ENCODE measurements around the gene KIR2DL1.
"Not testable (repeated sequence)": the region's sequence is repeated elsewhere in the genome, so short reads cannot be mapped to it uniquely, and the experiment has no call there.

KIR2DL1 gene

DNA sequence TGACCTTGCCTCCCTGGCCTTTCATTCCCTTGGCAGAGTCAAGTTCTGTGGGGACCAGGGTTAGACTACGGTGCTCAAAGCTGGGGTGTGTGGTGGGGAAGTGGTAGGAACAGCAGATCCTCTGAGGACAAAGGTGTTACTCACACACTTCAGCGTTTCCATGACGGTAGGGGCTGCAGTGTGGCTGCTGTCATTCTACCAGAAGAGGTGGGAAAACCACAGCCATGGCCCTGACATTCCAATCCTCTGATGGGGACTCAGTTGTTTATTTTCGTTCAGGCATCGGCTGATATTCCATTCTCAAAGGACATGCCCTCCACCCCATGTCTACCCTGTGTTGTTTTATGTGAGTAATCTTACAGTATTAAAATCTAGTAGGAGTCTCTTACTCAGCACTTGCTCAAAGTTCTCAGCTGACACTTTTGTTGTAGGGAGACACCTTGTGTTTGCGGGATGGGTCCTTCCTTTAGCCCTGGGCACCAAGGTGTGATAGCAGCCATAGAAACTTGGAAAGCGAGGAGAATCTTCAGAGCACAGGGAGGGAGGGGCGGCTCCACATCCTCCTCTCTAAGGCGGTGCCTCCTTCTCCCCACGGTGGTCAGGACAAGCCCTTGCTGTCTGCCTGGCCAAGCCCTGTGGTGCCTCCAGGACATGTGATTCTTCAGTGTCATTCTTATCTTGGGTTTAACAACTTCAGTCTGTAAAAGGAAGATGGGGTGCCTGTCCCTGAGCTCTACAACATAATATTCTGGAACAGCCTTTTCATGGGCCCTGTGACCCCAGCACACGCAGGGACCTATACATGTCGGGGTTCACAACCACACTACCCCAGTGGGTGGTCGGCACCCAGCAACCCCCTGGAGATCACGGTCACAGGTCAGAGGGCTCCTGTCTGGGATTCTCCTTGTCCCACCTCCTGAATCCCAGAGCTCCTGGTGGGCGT, 1.7 kb downstream of the KIR2DL1 start:
- DNase-seq, result not testable (repeated sequence)

- not testable (repeated sequence) for DNase-seq
Observed at GRCh38 chr19:54772666-54773065, 3.1 kb downstream of the KIR2DL1 start.

DNA sequence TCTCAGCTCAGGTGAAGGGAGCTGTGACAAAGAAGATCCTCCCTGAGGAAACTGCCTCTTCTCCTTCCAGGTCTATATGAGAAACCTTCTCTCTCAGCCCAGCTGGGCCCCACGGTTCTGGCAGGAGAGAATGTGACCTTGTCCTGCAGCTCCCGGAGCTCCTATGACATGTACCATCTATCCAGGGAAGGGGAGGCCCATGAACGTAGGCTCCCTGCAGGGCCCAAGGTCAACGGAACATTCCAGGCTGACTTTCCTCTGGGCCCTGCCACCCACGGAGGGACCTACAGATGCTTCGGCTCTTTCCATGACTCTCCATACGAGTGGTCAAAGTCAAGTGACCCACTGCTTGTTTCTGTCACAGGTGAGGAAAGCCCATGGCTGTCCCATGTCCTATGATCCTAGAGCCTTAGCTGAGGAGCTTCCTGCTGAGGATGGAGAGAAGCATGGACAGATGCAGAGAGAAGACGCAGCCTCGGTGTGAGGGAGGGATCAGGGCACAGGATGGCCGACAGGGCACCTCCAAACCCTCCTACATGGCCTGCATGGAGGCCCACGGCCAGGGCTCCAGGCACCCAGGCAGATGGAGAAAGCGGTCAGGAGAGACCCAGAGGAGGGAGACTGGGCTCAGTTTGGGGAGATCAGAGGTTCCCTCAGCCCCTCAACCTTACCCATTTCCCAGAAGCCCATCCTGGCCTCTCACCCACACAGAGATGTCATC, 5.7 kb downstream of the KIR2DL1 start:
- not testable (repeated sequence) for DNase-seq

DNA sequence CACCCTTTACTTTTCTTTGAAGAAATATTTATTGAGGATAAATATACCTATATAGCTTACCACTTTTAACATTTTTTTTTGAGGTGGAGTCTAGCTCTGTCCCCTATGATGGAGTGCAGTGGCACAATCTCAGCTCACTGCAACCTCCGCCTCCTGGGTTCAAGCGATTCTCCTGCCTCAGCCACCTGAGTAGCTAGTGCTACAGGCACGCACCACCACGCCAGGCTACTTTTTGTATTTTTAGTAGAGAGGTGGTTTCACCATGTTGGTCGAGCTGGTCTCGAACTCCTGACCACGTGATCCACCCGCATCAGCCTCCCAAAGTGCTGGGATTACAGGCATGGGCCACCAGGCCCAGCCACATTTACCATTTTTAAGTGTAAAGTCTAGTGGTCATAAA, 6.2 kb downstream of the KIR2DL1 start:
- not testable (repeated sequence) for DNase-seq

GRCh38 chr19:54777851-54778250, 8.3 kb downstream of the KIR2DL1 start:
- not testable (repeated sequence) for DNase-seq

- not testable (repeated sequence) for DNase-seq
Observed at GRCh38 chr19:54778896-54779295, 9.3 kb downstream of the KIR2DL1 start.

DNA sequence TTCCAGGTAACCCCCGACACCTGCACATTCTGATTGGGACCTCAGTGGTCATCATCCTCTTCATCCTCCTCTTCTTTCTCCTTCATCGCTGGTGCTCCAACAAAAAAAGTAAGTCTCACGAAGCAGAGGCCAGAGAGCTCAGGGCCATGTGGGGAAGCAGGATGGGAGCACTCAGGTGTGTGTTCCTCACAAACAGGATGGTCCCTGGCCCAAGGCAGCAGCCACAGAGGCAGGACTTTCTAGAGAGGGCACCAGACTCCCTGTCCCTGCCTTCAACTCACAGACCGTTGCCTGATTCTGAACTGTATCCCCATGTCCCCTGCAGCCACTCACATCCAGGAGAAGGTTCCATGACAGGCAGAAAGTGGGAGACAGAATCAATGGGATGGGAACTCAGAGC, 13.3 kb downstream of the KIR2DL1 start:
- DNase-seq, result not testable (repeated sequence)

DNA sequence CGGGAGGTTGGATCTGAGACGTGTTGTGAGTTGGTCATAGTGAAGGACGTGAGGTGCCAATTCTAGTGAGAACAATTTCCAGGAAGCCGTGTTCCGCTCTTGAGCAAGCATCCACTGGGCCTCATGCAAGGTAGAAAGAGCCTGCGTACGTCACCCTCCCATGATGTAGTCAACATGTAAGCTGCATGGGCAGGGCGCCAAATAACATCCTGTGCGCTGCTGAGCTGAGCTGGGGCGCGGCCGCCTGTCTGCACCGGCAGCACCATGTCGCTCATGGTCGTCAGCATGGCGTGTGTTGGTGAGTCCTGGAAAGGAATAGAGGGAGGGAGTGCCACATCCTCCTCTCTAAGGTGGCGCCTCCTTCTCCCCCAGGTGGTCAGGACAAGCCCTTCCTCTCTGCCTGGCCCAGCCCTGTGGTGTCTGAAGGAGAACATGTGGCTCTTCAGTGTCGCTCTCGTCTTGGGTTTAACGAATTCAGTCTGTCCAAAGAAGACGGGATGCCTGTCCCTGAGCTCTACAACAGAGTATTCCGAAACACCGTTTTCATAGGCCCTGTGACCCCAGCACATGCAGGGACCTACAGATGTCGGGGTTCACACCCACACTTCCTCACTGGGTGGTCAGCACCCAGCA, 16.6 kb downstream of the KIR2DL1 start:
- not testable (repeated sequence) for DNase-seq

GRCh38 chr19:54788154-54788553, 18.6 kb downstream of the KIR2DL1 start:
- DNase-seq, result not testable (repeated sequence)

DNA sequence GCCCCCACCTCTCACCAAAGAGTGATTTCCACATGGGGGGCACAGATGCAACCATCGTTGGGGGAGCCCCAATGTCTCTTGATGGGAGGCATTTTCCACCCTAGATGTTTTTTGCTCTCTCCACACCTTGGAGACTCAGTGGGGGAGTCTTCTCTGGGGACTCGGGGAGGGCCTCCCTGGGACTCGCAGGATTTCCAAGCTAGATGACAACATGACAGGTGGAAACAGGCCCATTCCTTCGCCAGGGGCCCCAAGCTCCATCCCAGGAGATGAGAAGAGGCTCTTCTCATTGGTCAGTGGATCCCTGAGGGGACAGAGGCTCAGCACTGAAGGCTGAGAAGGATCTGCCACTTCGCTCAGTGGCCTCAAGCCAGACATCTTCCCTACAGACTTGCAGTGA, 21.1 kb downstream of the KIR2DL1 start:
- no peak for DNase-seq

DNA sequence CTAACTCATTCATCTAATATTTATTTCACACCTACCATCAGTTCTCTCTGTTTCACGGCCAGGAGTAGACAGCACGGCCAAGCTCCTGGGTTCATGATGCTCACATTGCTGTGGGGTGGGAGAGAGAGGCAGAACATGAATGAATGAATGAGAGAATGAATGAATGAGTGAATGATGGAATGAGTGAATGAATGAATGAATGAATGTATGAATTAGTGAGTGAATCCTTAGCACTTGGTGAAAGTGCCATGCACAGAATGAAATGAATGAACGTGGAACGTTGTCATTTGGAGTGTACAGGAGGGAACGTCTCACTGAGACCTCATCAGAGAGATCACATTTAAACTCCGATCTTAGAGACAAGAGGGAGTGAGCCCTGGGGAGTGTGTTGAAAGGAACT, 21.9 kb downstream of the KIR2DL1 start:
- no peak for DNase-seq

GRCh38 chr19:54792814-54793213, 23.2 kb downstream of the KIR2DL1 start:
- DNase-seq, result no peak

GRCh38 chr19:54795758-54796157, 26.2 kb downstream of the KIR2DL1 start:
- DNase-seq, result no peak

- DNase-seq, result no peak
Observed at GRCh38 chr19:54803410-54803809, 33.8 kb downstream of the KIR2DL1 start, which contains the start of gene KIR2DL4. Gene KIR2DL4, plus strand, starts transcription at chr19:54803610. Its CDS starts 42 bp downstream, at chr19:54803652.

- no peak for DNase-seq
Observed at GRCh38 chr19:54804101-54804500, 34.5 kb downstream of the KIR2DL1 start.

GRCh38 chr19:54804571-54804970, 35.0 kb downstream of the KIR2DL1 start:
- DNase-seq, result no peak

GRCh38 chr19:54805665-54806515, 36.3 kb downstream of the KIR2DL1 start:
- no peak for DNase-seq

GRCh38 chr19:54806516-54806838, 36.9 kb downstream of the KIR2DL1 start:
- no peak for DNase-seq

DNA sequence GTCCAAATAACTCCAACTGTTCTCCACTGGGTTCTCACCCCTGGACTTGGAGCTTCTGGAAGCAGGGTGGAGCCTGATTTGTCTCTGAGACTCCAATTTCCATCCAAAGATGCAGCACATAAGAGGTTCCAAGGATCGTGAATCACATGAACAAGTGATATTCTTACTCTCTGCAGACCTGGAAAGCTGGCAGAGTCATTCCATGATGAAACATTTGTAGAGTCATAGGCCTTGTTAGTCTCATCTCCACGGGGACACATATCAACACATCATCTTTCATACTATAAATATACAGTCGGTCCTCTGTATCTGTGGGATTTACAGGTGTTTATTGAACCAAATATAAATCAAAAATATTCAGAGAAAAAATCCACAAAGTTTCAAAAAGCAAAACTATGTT, 45.0 kb downstream of the KIR2DL1 start:
- DNase-seq, result not testable (repeated sequence)

DNA sequence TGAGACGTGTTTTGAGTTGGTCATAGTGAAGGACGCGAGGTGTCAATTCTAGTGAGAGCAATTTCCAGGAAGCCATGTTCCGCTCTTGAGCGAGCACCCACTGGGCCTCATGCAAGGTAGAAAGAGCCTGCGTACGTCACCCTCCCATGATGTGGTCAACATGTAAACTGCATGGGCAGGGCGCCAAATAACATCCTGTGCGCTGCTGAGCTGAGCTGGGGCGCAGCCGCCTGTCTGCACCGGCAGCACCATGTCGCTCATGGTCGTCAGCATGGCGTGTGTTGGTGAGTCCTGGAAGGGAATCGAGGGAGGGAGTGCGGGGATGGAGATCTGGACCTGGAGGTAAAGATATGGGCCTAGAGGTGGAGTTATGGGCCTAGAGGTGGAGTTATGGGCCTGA, 46.7 kb downstream of the KIR2DL1 start, which contains the start of gene KIR3DL1:
TSS of gene KIR3DL1 (plus strand) at position 218 of the 400 bp plus-strand sequence.
- DNase-seq, result not testable (repeated sequence)

DNA sequence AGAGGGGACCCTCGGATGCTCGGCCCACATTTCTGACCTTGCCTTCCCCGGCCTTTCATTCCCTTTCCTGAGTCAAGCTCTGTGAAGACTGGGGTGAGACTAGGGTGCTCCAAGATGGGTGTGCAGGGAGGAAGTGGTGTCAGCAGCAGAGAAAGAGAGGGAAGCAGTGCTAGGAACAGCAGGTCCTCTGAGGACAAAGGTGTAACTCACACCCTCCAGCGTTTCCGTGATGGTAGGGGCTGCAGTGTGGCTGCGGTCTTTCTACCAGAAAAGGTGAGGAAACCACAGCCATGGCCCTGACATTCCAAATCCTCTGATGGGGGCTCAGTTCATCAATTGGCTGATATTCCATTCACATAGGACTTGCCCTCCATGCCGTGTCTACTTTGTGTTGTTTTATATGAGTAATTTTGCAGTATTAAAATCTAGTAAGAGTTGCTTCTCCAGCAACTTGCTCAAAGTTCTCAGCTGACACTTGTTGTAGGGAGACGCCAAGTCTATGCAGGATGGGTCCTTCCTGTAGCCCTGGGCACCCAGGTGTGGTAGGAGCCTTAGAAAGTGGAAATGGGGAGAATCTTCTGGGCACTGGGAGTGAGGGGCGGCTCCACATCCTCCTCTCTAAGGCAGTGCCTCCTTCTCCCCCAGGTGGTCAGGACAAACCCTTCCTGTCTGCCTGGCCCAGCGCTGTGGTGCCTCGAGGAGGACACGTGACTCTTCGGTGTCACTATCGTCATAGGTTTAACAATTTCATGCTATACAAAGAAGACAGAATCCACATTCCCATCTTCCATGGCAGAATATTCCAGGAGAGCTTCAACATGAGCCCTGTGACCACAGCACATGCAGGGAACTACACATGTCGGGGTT, 48.3 kb downstream of the KIR2DL1 start:
- no peak for DNase-seq

Data from NCI-H2171 (cell line).